ELF-1 (cell line): ENCODE measurements around the gene CRPPA.
"Not testable (repeated sequence)": the region's sequence is repeated elsewhere in the genome, so short reads cannot be mapped to it uniquely, and the experiment has no call there.

ENCODE experiments used
- DNase-seq: peaks from one replicate; pipeline ENCODE4 v3.0.0-alpha.2; 2016; ENCODE audit warnings: low read depth, low spot score

The CRPPA gene

GRCh38 chr7:16421333-16422102 lies at the start of gene CRPPA:
CRPPA (minus strand) TSS chr7:16421538; CDS start chr7:16421322, 216 bp downstream.
- peak; percentile 71 for DNase-seq

GRCh38 chr7:16465469-16466361 lies 44.4 kb upstream of the CRPPA start, which contains the start of gene SOSTDC1:
SOSTDC1 (minus strand) TSS chr7:16465738; CDS start chr7:16465668, 70 bp downstream.
- peak; percentile 41 for DNase-seq

GRCh38 chr7:16463949-16464715 lies 42.8 kb upstream of the CRPPA start:
- no peak for DNase-seq

GRCh38 chr7:16463520-16463919 lies 42.2 kb upstream of the CRPPA start:
- DNase-seq = no peak

- DNase-seq = peak; percentile 19
These were observed 41.1 kb upstream of the CRPPA start for GRCh38 chr7:16462431-16462889.

GRCh38 chr7:16460789-16461493 lies 39.6 kb upstream of the CRPPA start:
- no peak for DNase-seq

GRCh38 chr7:16456303-16456702 lies 35.0 kb upstream of the CRPPA start:
- not testable (repeated sequence) for DNase-seq

GRCh38 chr7:16455591-16455990 lies 34.3 kb upstream of the CRPPA start:
- no peak for DNase-seq

GRCh38 chr7:16450366-16450765 lies 29.0 kb upstream of the CRPPA start:
- no peak for DNase-seq

GRCh38 chr7:16447876-16448275 lies 26.5 kb upstream of the CRPPA start:
- DNase-seq = no peak

- DNase-seq = no peak
These were observed 25.2 kb upstream of the CRPPA start for GRCh38 chr7:16446508-16446907.

GRCh38 chr7:16443871-16444270 lies 22.5 kb upstream of the CRPPA start:
- not testable (repeated sequence) for DNase-seq

GRCh38 chr7:16438988-16439387 lies 17.6 kb upstream of the CRPPA start:
- no peak for DNase-seq

- no peak for DNase-seq
These were observed 15.0 kb upstream of the CRPPA start for GRCh38 chr7:16436306-16436705.

GRCh38 chr7:16433568-16434122 lies 12.3 kb upstream of the CRPPA start:
- DNase-seq = no peak

- DNase-seq = no peak
These were observed 11.0 kb upstream of the CRPPA start for GRCh38 chr7:16432425-16432731.

GRCh38 chr7:16431646-16432424 lies 10.5 kb upstream of the CRPPA start:
- no peak for DNase-seq

GRCh38 chr7:16430133-16430532 lies 8.8 kb upstream of the CRPPA start:
- DNase-seq = no peak

- no peak for DNase-seq
These were observed 7.3 kb upstream of the CRPPA start for GRCh38 chr7:16428672-16429071.

- no peak for DNase-seq
These were observed 6.8 kb upstream of the CRPPA start for GRCh38 chr7:16428182-16428581.
